Smooth muscle cell (in vitro differentiated cells): Measurements from ENCODE around the gene AXIN1. TPM values are rescaled to one million over a fixed set of nuclear protein-coding genes. Genes with fewer than 3 reads are reported as not detected.

ENCODE experiments used
- DNase-seq: peaks from one replicate; lab custom pipeline; 2025; ENCODE audit not compliant: unreplicated experiment; lab: John Stamatoyannopoulos, UW
- H2AFZ ChIP-seq: fragments of 200-600 bp; sonication (generic); 2 replicates; pipeline ENCODE4 v1.6.0; 2016; ENCODE audit warnings: antibody characterized with exemption, low read depth, mild to moderate bottlenecking
- H3F3A ChIP-seq: fragments of 200-600 bp; sonication (generic); 2 replicates; pipeline ENCODE4 v1.6.0; 2017; ENCODE audit warnings: antibody characterized with exemption, low read depth
- H3K27ac ChIP-seq: fragments of 200-600 bp; sonication (generic); 2 replicates; pipeline ENCODE4 v1.5.1; 2016; ENCODE audit warnings: low read depth, mild to moderate bottlenecking
- H3K27me3 ChIP-seq: fragments of 200-600 bp; sonication (generic); 2 replicates; pipeline ENCODE4 v1.6.1; 2016; ENCODE audit warnings: low read depth, mild to moderate bottlenecking
- H3K36me3 ChIP-seq: fragments of 200-600 bp; sonication (generic); 2 replicates; pipeline ENCODE4 v1.5.1; 2016; ENCODE audit warnings: low read depth
- H3K4me1 ChIP-seq: fragments of 200-600 bp; sonication (generic); 2 replicates; pipeline ENCODE4 v1.5.1; 2016; ENCODE audit warnings: low read depth
- H3K4me2 ChIP-seq: fragments of 200-600 bp; sonication (generic); 2 replicates; pipeline ENCODE4 v1.6.0; 2016; ENCODE audit warnings: mild to moderate bottlenecking
- H3K4me3 ChIP-seq: fragments of 200-600 bp; sonication (generic); 2 replicates; pipeline ENCODE4 v1.5.1; 2016; ENCODE audit warnings: mild to moderate bottlenecking
- H3K79me2 ChIP-seq: fragments of 200-600 bp; sonication (generic); 2 replicates; pipeline ENCODE4 v1.6.0; 2016; ENCODE audit warnings: low read depth, mild to moderate bottlenecking
- H3K9ac ChIP-seq: fragments of 200-600 bp; sonication (generic); 2 replicates; pipeline ENCODE4 v1.6.0; 2016; ENCODE audit warnings: low read depth
- H3K9me3 ChIP-seq: fragments of 200-600 bp; sonication (generic); replicated peaks from 2 replicates; pipeline ENCODE4 v1.5.1; 2016; ENCODE audit warnings: low read depth
- H4K20me1 ChIP-seq: fragments of 200-600 bp; sonication (generic); 2 replicates; pipeline ENCODE4 v1.6.0; 2016; ENCODE audit warnings: low read depth
- WGBS: methylation state at CpG from one replicate; pipeline ENCODE4 v1.1.7; 2016; ENCODE audit warnings: low lambda C conversion rate; 5-methylcytosine and 5-hydroxymethylcytosine counted together
- polyA plus RNA-seq: library from polyadenylated mRNA; unstranded; fragments of >200 nt; fragmentation: Nextera tagmentation; extraction: Ambion mirVana; gene quantifications from 2 replicates; pipeline ENCODE4 v1.2.1, GENCODE V29; 2016
- total RNA-seq: library from RNA; depleted of rRNA; stranded (reverse); fragments of >200 nt; gene quantifications from 2 replicates; pipeline ENCODE4 v1.2.3, GENCODE V29; 2014
- TF ChIP-seq, protein P1 (sequence below): fragments of 200-600 bp; sonication (generic); IDR thresholded peaks from 2 replicates; pipeline ENCODE4 v1.5.1; 2017; ENCODE audit warnings: borderline replicate concordance, mild to moderate bottlenecking, antibody characterized with exemption; ENCODE audit not compliant: insufficient read depth, poor library complexity, severe bottlenecking

Gene AXIN1, protein sequence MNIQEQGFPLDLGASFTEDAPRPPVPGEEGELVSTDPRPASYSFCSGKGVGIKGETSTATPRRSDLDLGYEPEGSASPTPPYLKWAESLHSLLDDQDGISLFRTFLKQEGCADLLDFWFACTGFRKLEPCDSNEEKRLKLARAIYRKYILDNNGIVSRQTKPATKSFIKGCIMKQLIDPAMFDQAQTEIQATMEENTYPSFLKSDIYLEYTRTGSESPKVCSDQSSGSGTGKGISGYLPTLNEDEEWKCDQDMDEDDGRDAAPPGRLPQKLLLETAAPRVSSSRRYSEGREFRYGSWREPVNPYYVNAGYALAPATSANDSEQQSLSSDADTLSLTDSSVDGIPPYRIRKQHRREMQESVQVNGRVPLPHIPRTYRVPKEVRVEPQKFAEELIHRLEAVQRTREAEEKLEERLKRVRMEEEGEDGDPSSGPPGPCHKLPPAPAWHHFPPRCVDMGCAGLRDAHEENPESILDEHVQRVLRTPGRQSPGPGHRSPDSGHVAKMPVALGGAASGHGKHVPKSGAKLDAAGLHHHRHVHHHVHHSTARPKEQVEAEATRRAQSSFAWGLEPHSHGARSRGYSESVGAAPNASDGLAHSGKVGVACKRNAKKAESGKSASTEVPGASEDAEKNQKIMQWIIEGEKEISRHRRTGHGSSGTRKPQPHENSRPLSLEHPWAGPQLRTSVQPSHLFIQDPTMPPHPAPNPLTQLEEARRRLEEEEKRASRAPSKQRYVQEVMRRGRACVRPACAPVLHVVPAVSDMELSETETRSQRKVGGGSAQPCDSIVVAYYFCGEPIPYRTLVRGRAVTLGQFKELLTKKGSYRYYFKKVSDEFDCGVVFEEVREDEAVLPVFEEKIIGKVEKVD
- total RNA-seq: 12.7 and 13.0 TPM in 2 replicates
- 15.0 and 15.2 TPM in 2 replicates for polyA plus RNA-seq

DNA sequence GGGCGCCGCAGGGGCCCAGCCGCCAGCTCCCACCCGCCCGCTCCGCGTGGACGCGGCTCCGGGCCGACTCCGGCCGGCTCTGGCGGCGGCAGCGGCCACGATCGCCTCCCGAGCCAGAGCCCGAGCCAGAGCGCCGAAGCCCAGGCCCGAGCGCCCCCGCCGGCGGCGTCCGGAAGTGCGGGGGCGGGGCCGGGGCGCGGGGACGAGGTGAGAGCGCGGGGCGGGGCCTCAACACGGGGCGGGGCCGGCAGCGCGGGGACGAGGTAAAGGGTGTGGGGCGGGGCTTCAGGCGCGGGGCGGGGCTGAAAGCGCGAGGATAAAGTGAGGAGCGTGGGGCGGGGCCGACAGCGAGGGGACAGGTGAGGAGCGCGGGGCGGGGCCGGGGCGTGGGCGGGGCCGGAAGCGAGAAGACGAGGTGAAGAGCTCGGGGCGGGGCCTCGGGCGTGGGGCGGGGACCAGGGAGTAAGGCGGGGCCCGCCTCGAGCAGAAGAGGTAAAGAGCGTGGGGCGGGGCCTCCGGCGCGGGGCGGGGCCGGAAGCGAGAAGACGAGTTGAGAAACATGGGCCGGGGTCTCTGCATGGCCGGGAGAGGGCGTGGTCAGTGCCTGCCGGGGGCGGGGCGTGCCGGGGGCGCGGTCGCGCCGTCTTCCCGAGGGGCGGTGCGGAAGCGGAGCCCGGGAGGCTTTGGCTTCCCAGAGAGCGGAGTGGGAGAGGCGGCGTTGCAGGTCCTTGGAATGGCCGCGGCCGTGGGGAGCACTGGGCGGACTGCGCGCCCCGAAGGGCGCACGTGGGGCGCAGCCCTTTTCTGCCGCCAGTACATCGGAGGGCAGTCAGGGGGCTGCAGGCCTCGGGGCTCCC, at the start of gene AXIN1:
AXIN1 (minus strand) TSS at position 177 of the 857 bp plus-strand sequence. CDS start 5,698 bp downstream, outside the sequence.
- Histone ChIP-seq H3K27me3 (no peaks in the 10 kb centered on the region), H3K9ac (peak within 1 kb of the TSS; percentile 77), H3K4me2 (peak within 1 kb of the TSS; percentile 99), H3K4me1 (peaks cover 7% of the 10 kb centered on the region), H3K9me3 (no peaks in the 10 kb centered on the region), H3K36me3 (no peaks in the 10 kb centered on the region), H2AFZ (peak within 1 kb of the TSS; percentile 30), H4K20me1 (peaks cover 41% of the 10 kb centered on the region), H3F3A (no peaks in the 10 kb centered on the region), H3K79me2 (peaks cover 40% of the 10 kb centered on the region), H3K27ac (no peak within 1 kb of the TSS), H3K4me3 (peak within 1 kb of the TSS; percentile 74)
- WGBS: 3% methylated on average over 15 of the region's 113 CpGs
- TF ChIP-seq, protein P1, sequence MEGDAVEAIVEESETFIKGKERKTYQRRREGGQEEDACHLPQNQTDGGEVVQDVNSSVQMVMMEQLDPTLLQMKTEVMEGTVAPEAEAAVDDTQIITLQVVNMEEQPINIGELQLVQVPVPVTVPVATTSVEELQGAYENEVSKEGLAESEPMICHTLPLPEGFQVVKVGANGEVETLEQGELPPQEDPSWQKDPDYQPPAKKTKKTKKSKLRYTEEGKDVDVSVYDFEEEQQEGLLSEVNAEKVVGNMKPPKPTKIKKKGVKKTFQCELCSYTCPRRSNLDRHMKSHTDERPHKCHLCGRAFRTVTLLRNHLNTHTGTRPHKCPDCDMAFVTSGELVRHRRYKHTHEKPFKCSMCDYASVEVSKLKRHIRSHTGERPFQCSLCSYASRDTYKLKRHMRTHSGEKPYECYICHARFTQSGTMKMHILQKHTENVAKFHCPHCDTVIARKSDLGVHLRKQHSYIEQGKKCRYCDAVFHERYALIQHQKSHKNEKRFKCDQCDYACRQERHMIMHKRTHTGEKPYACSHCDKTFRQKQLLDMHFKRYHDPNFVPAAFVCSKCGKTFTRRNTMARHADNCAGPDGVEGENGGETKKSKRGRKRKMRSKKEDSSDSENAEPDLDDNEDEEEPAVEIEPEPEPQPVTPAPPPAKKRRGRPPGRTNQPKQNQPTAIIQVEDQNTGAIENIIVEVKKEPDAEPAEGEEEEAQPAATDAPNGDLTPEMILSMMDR: peak; percentile 50
- peak; percentile 98 for DNase-seq

DNA sequence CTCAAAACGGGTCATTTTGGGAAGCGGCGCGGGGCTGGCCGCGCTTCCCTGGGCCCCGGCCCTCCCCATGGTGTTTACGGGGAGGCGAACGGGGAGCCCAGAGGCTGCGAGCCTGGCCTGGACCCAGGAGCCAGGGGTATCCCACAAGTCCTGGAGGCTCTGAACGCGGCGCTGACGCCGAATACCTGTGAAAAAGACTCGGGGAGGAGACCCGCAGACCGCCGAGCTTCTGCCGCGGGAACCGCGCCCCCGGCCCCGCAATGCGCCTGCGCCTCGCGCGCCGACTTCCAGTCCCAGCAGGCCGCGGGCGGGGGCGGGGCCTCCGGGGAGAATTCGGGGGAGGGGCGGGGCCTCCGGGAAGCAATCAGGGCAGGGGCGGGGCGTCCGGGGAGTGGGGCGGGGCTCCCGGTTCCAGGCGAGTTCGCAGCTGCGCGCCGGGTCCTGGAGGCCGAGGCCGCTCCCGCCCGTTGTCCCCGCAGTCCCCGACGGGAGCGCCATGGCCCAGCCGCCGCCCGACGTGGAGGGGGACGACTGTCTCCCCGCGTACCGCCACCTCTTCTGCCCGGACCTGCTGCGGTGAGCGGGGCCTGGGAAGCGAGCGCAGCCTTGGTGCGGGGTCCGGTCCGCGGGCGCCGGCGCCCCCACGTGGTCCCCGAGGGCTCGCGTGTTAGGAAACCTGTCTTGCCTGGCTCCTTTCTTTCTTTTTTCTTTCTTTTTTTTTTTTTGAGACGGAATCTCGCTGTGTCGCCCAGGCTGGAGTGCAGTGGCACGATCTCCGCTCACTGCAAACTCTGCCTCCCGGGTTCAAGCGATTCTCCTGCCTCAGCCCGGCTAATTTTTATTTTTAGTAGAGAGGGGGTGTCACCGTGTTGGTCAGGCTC, 49.2 kb upstream of the AXIN1 start, which contains the start of gene DECR2:
DECR2 (plus strand) TSS at position 418 of the 881 bp plus-strand sequence; CDS start at position 497, 79 bp downstream.
- peaks cover 3% of the 10 kb centered on the region for H3K79me2 ChIP-seq
- H2AFZ ChIP-seq: peak within 1 kb of the TSS; percentile 79
- peak within 1 kb of the TSS; percentile 60 for H3K9ac ChIP-seq
- H3K4me3 ChIP-seq: peak within 1 kb of the TSS; percentile 65
- H3K4me1 ChIP-seq: no peaks in the 10 kb centered on the region
- TF ChIP-seq, protein P1: peak; percentile 38
- no peaks in the 10 kb centered on the region for H3K36me3 ChIP-seq
- H3K4me2 ChIP-seq: peak within 1 kb of the TSS; percentile 83
- 2% methylated on average over 72 of the region's 91 CpGs for WGBS
- no peaks in the 10 kb centered on the region for H3K27me3 ChIP-seq
- peak; percentile 99 for DNase-seq
- H3K9me3 ChIP-seq: no peaks in the 10 kb centered on the region
- peaks cover 27% of the 10 kb centered on the region for H3F3A ChIP-seq
- no peaks in the 10 kb centered on the region for H4K20me1 ChIP-seq
- H3K27ac ChIP-seq: peak within 1 kb of the TSS; percentile 59

DNA sequence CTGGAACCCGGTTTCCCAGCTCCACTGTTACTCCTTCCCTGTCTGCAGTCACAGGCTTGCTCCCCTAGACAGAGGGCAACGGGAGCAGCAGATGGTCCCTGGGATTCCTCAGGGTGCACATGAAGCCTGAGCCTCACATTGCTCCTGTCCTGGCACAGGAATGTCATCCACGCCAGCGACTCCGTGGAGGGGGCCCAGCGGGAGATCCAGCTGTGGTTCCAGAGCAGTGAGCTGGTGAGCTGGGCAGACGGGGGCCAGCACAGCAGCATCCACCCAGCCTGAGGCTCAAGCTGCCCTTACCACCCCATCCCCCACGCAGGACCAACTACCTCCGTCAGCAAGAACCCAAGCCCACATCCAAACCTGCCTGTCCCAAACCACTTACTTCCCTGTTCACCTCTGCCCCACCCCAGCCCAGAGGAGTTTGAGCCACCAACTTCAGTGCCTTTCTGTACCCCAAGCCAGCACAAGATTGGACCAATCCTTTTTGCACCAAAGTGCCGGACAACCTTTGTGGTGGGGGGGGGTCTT, 47.6 kb upstream of the AXIN1 start:
- Histone ChIP-seq H3K4me1 (peaks cover 4% of the 10 kb centered on the region), H3K36me3 (no peaks in the 10 kb centered on the region), H3K9me3 (no peaks in the 10 kb centered on the region), H3K27ac (no peak overlapping the region), H3K27me3 (no peaks in the 10 kb centered on the region), H2AFZ (no peak overlapping the region), H3K79me2 (peaks cover 3% of the 10 kb centered on the region), H4K20me1 (no peaks in the 10 kb centered on the region), H3K9ac (no peak overlapping the region), H3K4me2 (peak overlapping the region; percentile 83), H3K4me3 (peak overlapping the region; percentile 65), H3F3A (peaks cover 35% of the 10 kb centered on the region)
- DNase-seq: no peak
- TF ChIP-seq, protein P1: no peak
- 83% methylated on average over 10 of the region's 10 CpGs for WGBS
